IMR-90 (cell line): ENCODE results near the gene KDM2B. TPM values are rescaled to one million over a fixed set of nuclear protein-coding genes. Genes with fewer than 3 reads are reported as not detected.

Experiments
- ATAC-seq: fragments of 200-7000 bp; cut with Tn5 transposase; 2 replicates; pipeline ENCODE4 v1.9.1; 2020; ENCODE audit warnings: low read depth, mild to moderate bottlenecking, moderate library complexity
- BruUV-seq: library from RNA; stranded (reverse); fragments of 400-500 nt; replicated peaks from 2 replicates; lab custom pipeline; 2021; lab: Mats Ljungman, UMichigan
- CTCF ChIA-PET: fragments of 300-600 bp; formaldehyde crosslinking; extraction: SDS; loops from one replicate; lab custom pipeline; 2021; ENCODE audit warnings: antibody characterized with exemption; lab: Yijun Ruan, JAX
- POLR2A ChIA-PET: fragments of 300-600 bp; sonication (Branson Sonifier 250); formaldehyde crosslinking; loops from one replicate; lab custom pipeline; 2022; ENCODE audit warnings: antibody characterized with exemption; ENCODE audit not compliant: unreplicated experiment; lab: Charles Lee
- DNase-seq: peaks from one replicate; pipeline ENCODE4 v3.0.0; 2013
- H2AFZ ChIP-seq: replicated peaks from 2 replicates; pipeline ENCODE3; 2013; ENCODE audit warnings: low read length, mild to moderate bottlenecking; ENCODE audit not compliant: poor library complexity
- H2AK5ac ChIP-seq: 2 replicates; pipeline ENCODE4 v1.6.1; 2013; ENCODE audit warnings: low read depth, low read length, inconsistent platforms
- H2AK9ac ChIP-seq: replicated peaks from 2 replicates; pipeline ENCODE3; 2013; ENCODE audit warnings: mild to moderate bottlenecking, low read depth, low read length, moderate library complexity; ENCODE audit not compliant: poor library complexity
- H2BK120ac ChIP-seq: 2 replicates; pipeline ENCODE4 v1.6.1; 2013; ENCODE audit warnings: low read depth, low read length, inconsistent platforms
- H2BK15ac ChIP-seq: 3 replicates; pipeline ENCODE4 v1.6.1; 2013; ENCODE audit warnings: low read depth, low read length, inconsistent platforms
- H2BK20ac ChIP-seq: 2 replicates; pipeline ENCODE4 v1.6.1; 2013; ENCODE audit warnings: low read depth, mild to moderate bottlenecking, inconsistent platforms, low read length, moderate library complexity
- H2BK5ac ChIP-seq: 2 replicates; pipeline ENCODE4 v1.6.1; 2013; ENCODE audit warnings: mild to moderate bottlenecking, low read depth, low read length, inconsistent platforms; ENCODE audit not compliant: poor library complexity, severe bottlenecking
- H3K14ac ChIP-seq: replicated peaks from 2 replicates; pipeline ENCODE4 v1.6.1; 2013; ENCODE audit warnings: low read depth, low read length, inconsistent platforms
- H3K18ac ChIP-seq: 2 replicates; pipeline ENCODE4 v1.6.1; 2013; ENCODE audit warnings: low read depth, low read length, control low read depth
- H3K23ac ChIP-seq: 2 replicates; pipeline ENCODE4 v1.6.1; 2013; ENCODE audit warnings: low read depth, low read length, inconsistent platforms
- H3K27ac ChIP-seq: 2 replicates; pipeline ENCODE4 v1.5.1; 2013; ENCODE audit warnings: mild to moderate bottlenecking, control low read depth, low read length; ENCODE audit not compliant: insufficient read depth
- H3K27me3 ChIP-seq: 2 replicates; pipeline ENCODE4 v1.6.1; 2013; ENCODE audit warnings: low read length; ENCODE audit not compliant: control insufficient read depth, insufficient read depth
- H3K36me3 ChIP-seq: 2 replicates; pipeline ENCODE4 v1.6.1; 2013; ENCODE audit warnings: low read length, mixed read lengths; ENCODE audit not compliant: control insufficient read depth, insufficient read depth
- H3K4ac ChIP-seq: 2 replicates; pipeline ENCODE4 v1.6.1; 2013; ENCODE audit warnings: low read depth, low read length, inconsistent platforms
- H3K4me1 ChIP-seq: 2 replicates; pipeline ENCODE4 v1.6.1; 2013; ENCODE audit warnings: low read length, mixed read lengths; ENCODE audit not compliant: control insufficient read depth, insufficient read depth
- H3K4me2 ChIP-seq: 2 replicates; pipeline ENCODE4 v1.6.1; 2013; ENCODE audit warnings: low read depth, mild to moderate bottlenecking, control low read depth, low read length, moderate library complexity
- H3K4me3 ChIP-seq: 2 replicates; pipeline ENCODE4 v1.5.1; 2013; ENCODE audit warnings: low read depth, mild to moderate bottlenecking, control low read depth, low read length, moderate library complexity; ENCODE audit not compliant: insufficient read depth
- H3K56ac ChIP-seq: 2 replicates; pipeline ENCODE4 v1.6.1; 2013; ENCODE audit warnings: low read length, inconsistent platforms; ENCODE audit not compliant: insufficient read depth; ENCODE audit errors: extremely low read depth
- H3K79me1 ChIP-seq, 2 experiments: 2 replicates each; pipeline ENCODE4 v1.6.1; 2013; ENCODE audit warnings: low read length in 2 of 2, inconsistent platforms in 1 of 2, low read depth in 1 of 2
- H3K9ac ChIP-seq: 2 replicates; pipeline ENCODE4 v1.6.1; 2013; ENCODE audit warnings: low read depth, low read length, control low read depth
- H3K9me1 ChIP-seq: 2 replicates; pipeline ENCODE4 v1.6.1; 2013; ENCODE audit warnings: low read length, inconsistent platforms; ENCODE audit not compliant: insufficient read depth
- H3K9me3 ChIP-seq: 2 replicates; pipeline ENCODE4 v1.6.1; 2013; ENCODE audit warnings: low read length; ENCODE audit not compliant: control insufficient read depth, insufficient read depth
- H4K20me1 ChIP-seq: 2 replicates; pipeline ENCODE4 v1.6.1; 2013; ENCODE audit warnings: low read length, inconsistent platforms; ENCODE audit not compliant: insufficient read depth
- H4K5ac ChIP-seq: 2 replicates; pipeline ENCODE4 v1.6.1; 2013; ENCODE audit warnings: mild to moderate bottlenecking, low read depth, low read length, control low read depth
- H4K8ac ChIP-seq, 2 experiments: 2 replicates each; pipeline ENCODE4 v1.6.1; 2013; ENCODE audit warnings: low read depth in 2 of 2, low read length in 2 of 2, control low read depth in 1 of 2, inconsistent platforms in 1 of 2
- H4K91ac ChIP-seq: 2 replicates; pipeline ENCODE4 v1.6.1; 2013; ENCODE audit warnings: low read depth, low read length, inconsistent platforms; ENCODE audit not compliant: insufficient read depth
- BHLHE40 ChIP-seq: fragments of 150-350 bp; IDR thresholded peaks from 2 replicates; pipeline ENCODE4 v1.6.1; 2016; ENCODE audit warnings: mild to moderate bottlenecking, low read depth, low read length
- CEBPB ChIP-seq: IDR thresholded peaks from 2 replicates; pipeline ENCODE4 v1.6.1; 2012; ENCODE audit warnings: low read depth, low read length, improper control_type of control experiment
- CHD1 ChIP-seq: IDR thresholded peaks from 2 replicates; pipeline ENCODE4 v1.6.1; 2012; ENCODE audit warnings: low read depth, low read length, improper control_type of control experiment
- FOS ChIP-seq: fragments of 150-350 bp; IDR thresholded peaks from 2 replicates; pipeline ENCODE4 v1.6.1; 2016; ENCODE audit warnings: low read depth, low read length
- MAZ ChIP-seq: IDR thresholded peaks from 2 replicates; pipeline ENCODE4 v1.6.1; 2012; ENCODE audit warnings: low read depth, mild to moderate bottlenecking, low read length, improper control_type of control experiment, moderate library complexity, borderline replicate concordance
- MXI1 ChIP-seq: IDR thresholded peaks from 2 replicates; pipeline ENCODE4 v1.6.1; 2012; ENCODE audit warnings: low read depth, mild to moderate bottlenecking, low read length, moderate library complexity, borderline replicate concordance
- NFE2L2 ChIP-seq: fragments of 150-350 bp; IDR thresholded peaks from 2 replicates; pipeline ENCODE4 v1.6.1; 2016; ENCODE audit warnings: low read depth, mild to moderate bottlenecking, low read length
- POLR2A ChIP-seq: IDR thresholded peaks from 2 replicates; pipeline ENCODE4 v1.6.1; 2012; ENCODE audit warnings: mild to moderate bottlenecking, low read depth, low read length
- RAD21 ChIP-seq: IDR thresholded peaks from 2 replicates; pipeline ENCODE4 v1.6.1; 2012; ENCODE audit warnings: low read length, improper control_type of control experiment
- RFX5 ChIP-seq: IDR thresholded peaks from 2 replicates; pipeline ENCODE4 v1.8.0; 2012; ENCODE audit warnings: low read depth, mild to moderate bottlenecking, low read length, moderate library complexity
- WGBS, 2 experiments: methylation state at CpG; one replicate each; pipeline versions ENCODE4 v1.1.5 to v1.1.7; 2013; ENCODE audit warnings: missing lambda C conversion rate in 2 of 2; ENCODE audit not compliant: insufficient read length in 1 of 2; ENCODE audit errors: extremely low coverage in 2 of 2; 5-methylcytosine and 5-hydroxymethylcytosine counted together
- dilution Hi-C: fragments of 300-500 bp; cut with HindIII; formaldehyde crosslinking; loops from one replicate; pipeline ENCODE4 v1.14.3; 2018; ENCODE audit warnings: low sequenced_read_pairs; ENCODE audit not compliant: unreplicated experiment
- in situ Hi-C: fragments of 300-500 bp; cut with MboI; formaldehyde crosslinking; loops from 3 replicates; pipeline ENCODE4 v1.14.3; 2019; ENCODE audit warnings: low sequenced_read_pairs, inconsistent platforms, mixed read lengths
- intact Hi-C: fragments of 100-400 bp; cut with micrococcal nuclease; formaldehyde crosslinking; loops from 2 replicates; pipeline ENCODE4 v1.10.0; 2022
- polyA plus RNA-seq, 3 experiments: library from polyadenylated mRNA; depleted of rRNA; stranded (reverse); fragments of >200 nt; gene quantifications; 2 replicates each; pipeline ENCODE4 v1.2.3, GENCODE V29; 2012; ENCODE audit warnings: low replicate concordance in 1 of 3
- total RNA-seq: library from RNA; depleted of rRNA; stranded (reverse); fragments of >200 nt; gene quantifications from 2 replicates; pipeline ENCODE4 v1.2.3, GENCODE V29; 2012
- TF ChIP-seq, protein P1 (sequence below): fragments of 150-350 bp; IDR thresholded peaks from 2 replicates; pipeline ENCODE4 v1.6.1; 2017; ENCODE audit warnings: mild to moderate bottlenecking, antibody characterized with exemption, low read length, low read depth
- TF ChIP-seq, protein P2 (sequence below): conservative IDR thresholded peaks from 2 replicates; pipeline ENCODE4 v1.5.1; 2012; ENCODE audit warnings: mild to moderate bottlenecking, low read depth, low read length, improper control_type of control experiment
- TF ChIP-seq, protein P3 (sequence below): fragments of 150-350 bp; IDR thresholded peaks from 2 replicates; pipeline ENCODE4 v1.6.1; 2016; ENCODE audit warnings: low read depth, mild to moderate bottlenecking, low read length, moderate library complexity, borderline replicate concordance

The KDM2B gene
- total and polyA plus RNA-seq, 2 of the 4 experiments (the other 2 are of a cell fraction): 22.6 to 24.2 TPM

GRCh38 chr12:121568971-121569751 is 11.7 kb downstream of the KDM2B start:
- intact Hi-C loops: no loop called here
- ChIA-PET CTCF (no interaction called here), POLR2A (interaction anchor here (0.5 kb wide), 1 partner anchor 99 kb away, joined by 4 read pairs; no protein-coding TSS in a partner anchor)
- no peak overlapping the region for H3K23ac ChIP-seq
- no peak overlapping the region for H2BK15ac ChIP-seq
- H3K4ac ChIP-seq: no peak overlapping the region
- no TSS peak for BruUV-seq
- H3K4me2 ChIP-seq: no peak overlapping the region
- dilution Hi-C loops: no loop called here
- H4K91ac ChIP-seq: no peak overlapping the region
- TF ChIP-seq MXI1 (0 out of 2 replicates have a peak, but pooled peaks have one; percentile 37), CHD1 (no peak), NFE2L2 (no peak), MAZ (no peak), RAD21 (no peak), RFX5 (no peak), FOS (no peak), CEBPB (no peak), BHLHE40 (no peak), POLR2A (no peak)
- TF ChIP-seq, protein P1, sequence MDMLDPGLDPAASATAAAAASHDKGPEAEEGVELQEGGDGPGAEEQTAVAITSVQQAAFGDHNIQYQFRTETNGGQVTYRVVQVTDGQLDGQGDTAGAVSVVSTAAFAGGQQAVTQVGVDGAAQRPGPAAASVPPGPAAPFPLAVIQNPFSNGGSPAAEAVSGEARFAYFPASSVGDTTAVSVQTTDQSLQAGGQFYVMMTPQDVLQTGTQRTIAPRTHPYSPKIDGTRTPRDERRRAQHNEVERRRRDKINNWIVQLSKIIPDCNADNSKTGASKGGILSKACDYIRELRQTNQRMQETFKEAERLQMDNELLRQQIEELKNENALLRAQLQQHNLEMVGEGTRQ: 0 out of 2 replicates have a peak, but pooled peaks have one; percentile 12
- TF ChIP-seq, protein P2, sequence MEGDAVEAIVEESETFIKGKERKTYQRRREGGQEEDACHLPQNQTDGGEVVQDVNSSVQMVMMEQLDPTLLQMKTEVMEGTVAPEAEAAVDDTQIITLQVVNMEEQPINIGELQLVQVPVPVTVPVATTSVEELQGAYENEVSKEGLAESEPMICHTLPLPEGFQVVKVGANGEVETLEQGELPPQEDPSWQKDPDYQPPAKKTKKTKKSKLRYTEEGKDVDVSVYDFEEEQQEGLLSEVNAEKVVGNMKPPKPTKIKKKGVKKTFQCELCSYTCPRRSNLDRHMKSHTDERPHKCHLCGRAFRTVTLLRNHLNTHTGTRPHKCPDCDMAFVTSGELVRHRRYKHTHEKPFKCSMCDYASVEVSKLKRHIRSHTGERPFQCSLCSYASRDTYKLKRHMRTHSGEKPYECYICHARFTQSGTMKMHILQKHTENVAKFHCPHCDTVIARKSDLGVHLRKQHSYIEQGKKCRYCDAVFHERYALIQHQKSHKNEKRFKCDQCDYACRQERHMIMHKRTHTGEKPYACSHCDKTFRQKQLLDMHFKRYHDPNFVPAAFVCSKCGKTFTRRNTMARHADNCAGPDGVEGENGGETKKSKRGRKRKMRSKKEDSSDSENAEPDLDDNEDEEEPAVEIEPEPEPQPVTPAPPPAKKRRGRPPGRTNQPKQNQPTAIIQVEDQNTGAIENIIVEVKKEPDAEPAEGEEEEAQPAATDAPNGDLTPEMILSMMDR: no peak
- TF ChIP-seq, protein P3, sequence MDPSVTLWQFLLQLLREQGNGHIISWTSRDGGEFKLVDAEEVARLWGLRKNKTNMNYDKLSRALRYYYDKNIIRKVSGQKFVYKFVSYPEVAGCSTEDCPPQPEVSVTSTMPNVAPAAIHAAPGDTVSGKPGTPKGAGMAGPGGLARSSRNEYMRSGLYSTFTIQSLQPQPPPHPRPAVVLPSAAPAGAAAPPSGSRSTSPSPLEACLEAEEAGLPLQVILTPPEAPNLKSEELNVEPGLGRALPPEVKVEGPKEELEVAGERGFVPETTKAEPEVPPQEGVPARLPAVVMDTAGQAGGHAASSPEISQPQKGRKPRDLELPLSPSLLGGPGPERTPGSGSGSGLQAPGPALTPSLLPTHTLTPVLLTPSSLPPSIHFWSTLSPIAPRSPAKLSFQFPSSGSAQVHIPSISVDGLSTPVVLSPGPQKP: no peak
- H4K20me1 ChIP-seq: no peaks in the 10 kb centered on the region
- peaks cover 11% of the 10 kb centered on the region for H3K36me3 ChIP-seq
- no peak overlapping the region for H3K27ac ChIP-seq
- peaks cover 0 to 3% of the 10 kb centered on the region in 2 experiments; a peak in 1 of 4 replicates for H3K79me1 ChIP-seq
- H2AFZ ChIP-seq: no peak overlapping the region
- H3K14ac ChIP-seq: no peak overlapping the region
- H3K27me3 ChIP-seq: no peaks in the 10 kb centered on the region
- H3K9me1 ChIP-seq: 0 out of 2 replicates have a peak, but pooled peaks cover 4% of the 10 kb centered on the region
- H4K5ac ChIP-seq: no peak overlapping the region
- 10% methylated on average over 2 of the region's 13 CpGs; no CpG with 5 or more reads in 1 of the 2 experiments for WGBS, 2 experiments
- no peak overlapping the region for H3K56ac ChIP-seq
- H2AK5ac ChIP-seq: no peak overlapping the region
- H2BK5ac ChIP-seq: no peak overlapping the region
- no peak overlapping the region for H3K4me3 ChIP-seq
- DNase-seq: peak; percentile 49
- in situ Hi-C loops: no loop called here
- H3K18ac ChIP-seq: no peak overlapping the region
- no peak overlapping the region for H2AK9ac ChIP-seq
- H3K4me1 ChIP-seq: no peaks in the 10 kb centered on the region
- H4K8ac ChIP-seq: 0 out of 4 replicates have a peak overlapping the region, but pooled peaks of 1 of the 2 experiments have one; percentile 19
- no peaks in the 10 kb centered on the region for H3K9me3 ChIP-seq
- H2BK120ac ChIP-seq: no peak overlapping the region
- peak; percentile 79 for ATAC-seq
- no peak overlapping the region for H2BK20ac ChIP-seq
- no peak overlapping the region for H3K9ac ChIP-seq
